Upper lobe of left lung (tissue), 6 donors: ENCODE results near the gene TMEM117. TPM values are rescaled to one million over a fixed set of nuclear protein-coding genes. Genes with fewer than 3 reads are reported as not detected.

ENCODE experiments used
- ATAC-seq, 2 donors: fragments of 200-7000 bp; cut with Tn5 transposase; one replicate each; pipeline ENCODE4 v1.9.1; 2022; ENCODE audit warnings: mild to moderate bottlenecking in 2 of 2, moderate library complexity in 2 of 2; ENCODE audit not compliant: low FRiP score in 2 of 2
- DNase-seq, 2 donors: peaks; one replicate each; pipeline ENCODE4 v3.0.0-alpha.2; 2019 to 2020
- H3K27ac ChIP-seq, 4 donors: fragments of 200-600 bp; sonication (generic); one replicate each; pipeline ENCODE4 v1.5.1; 2016 to 2019
- H3K27me3 ChIP-seq, 4 donors: fragments of 200-600 bp; sonication (generic); one replicate each; pipeline ENCODE4 v1.5.1; 2017 to 2019
- H3K36me3 ChIP-seq, 4 donors: fragments of 200-600 bp; sonication (generic); one replicate each; pipeline ENCODE4 v1.5.1; 2016 to 2019
- H3K4me1 ChIP-seq, 4 donors: fragments of 200-600 bp; sonication (generic); one replicate each; pipeline ENCODE4 v1.5.1; 2018 to 2019
- H3K4me3 ChIP-seq, 4 donors: fragments of 200-600 bp; sonication (generic); one replicate each; pipeline ENCODE4 v1.5.1; 2017 to 2019; ENCODE audit warnings: mild to moderate bottlenecking in 2 of 4, moderate library complexity in 1 of 4
- H3K9me3 ChIP-seq, 4 donors: fragments of 200-600 bp; sonication (generic); one replicate each; pipeline ENCODE4 v1.5.1; 2018 to 2019
- CTCF ChIP-seq, 6 experiments: fragments of 450-650 bp in 4 of 6; fragments of 200-600 bp in 2 of 6; sonication (generic) in 2 of 6; IDR thresholded peaks; one replicate each; pipeline ENCODE4 v1.5.1; 2016 to 2019; ENCODE audit warnings: antibody characterized with exemption in 6 of 6
- EP300 ChIP-seq, 4 donors: sonication (generic); formaldehyde crosslinking; IDR thresholded peaks; one replicate each; pipeline ENCODE4 v1.5.1; 2017; ENCODE audit warnings: antibody characterized with exemption in 4 of 4, control low read depth in 2 of 4
- POLR2A ChIP-seq, 4 donors: fragments of 450-650 bp; IDR thresholded peaks; one replicate each; pipeline ENCODE4 v1.5.1; 2016 to 2017; ENCODE audit warnings: antibody characterized with exemption in 4 of 4, mild to moderate bottlenecking in 2 of 4
- POLR2AphosphoS5 ChIP-seq, 2 donors: sonication (generic); formaldehyde crosslinking; IDR thresholded peaks; one replicate each; pipeline ENCODE4 v1.5.1; 2017; ENCODE audit warnings: antibody characterized with exemption in 2 of 2
- WGBS, 2 donors: methylation state at CpG; one replicate each; pipeline ENCODE4 v1.1.5; 2017 to 2018; 5-methylcytosine and 5-hydroxymethylcytosine counted together
- total RNA-seq, 6 donors: library from RNA; depleted of rRNA in 4 of 6; stranded (reverse); fragments of >200 nt in 4 of 6; gene quantifications; one replicate each; pipeline versions ENCODE4 v1.1.0 to v1.2.1, GENCODE V29; 2016 to 2021
- donor health status: DM: no; HTN: no; CAD: no; lungs with moderate emphysema.
- donor health status: DM: no; HTN: yes; CAD: no; lungs with severe emphysema.

TMEM117 gene
- total RNA-seq, 6 donors from 2014 or later: 2.6 to 8.4 (median 4.2) TPM

- Histone ChIP-seq H3K4me1 (no peaks in the 10 kb centered on the region), H3K36me3 (no peaks in the 10 kb centered on the region), H3K4me3 (no peak overlapping the region), H3K27me3 (no peaks in the 10 kb centered on the region), H3K9me3 (no peaks in the 10 kb centered on the region), H3K27ac (no peak overlapping the region)
- TF ChIP-seq EP300 (IDR thresholded peaks at IDR 0.05) (no peak), POLR2AphosphoS5 (IDR thresholded peaks at IDR 0.05) (no peak), CTCF (IDR thresholded peaks at IDR 0.05) (no peak), POLR2A (IDR thresholded peaks at IDR 0.05) (no peak)
- 81 to 85% methylated on average over 3 of the region's 3 CpGs for WGBS, 2 donors
- no peak for ATAC-seq
- DNase-seq: no peak
Observed at GRCh38 chr12:43898474-43898873, 62.6 kb downstream of the TMEM117 start.

GRCh38 chr12:43899574-43899973 is 63.7 kb downstream of the TMEM117 start:
- ATAC-seq (no peak), DNase-seq (no peak)
- Histone ChIP-seq H3K27me3 (no peaks in the 10 kb centered on the region), H3K9me3 (no peaks in the 10 kb centered on the region), H3K36me3 (no peaks in the 10 kb centered on the region), H3K4me3 (no peak overlapping the region), H3K27ac (no peak overlapping the region), H3K4me1 (no peaks in the 10 kb centered on the region)
- TF ChIP-seq POLR2A (IDR thresholded peaks at IDR 0.05) (no peak), POLR2AphosphoS5 (IDR thresholded peaks at IDR 0.05) (no peak), EP300 (IDR thresholded peaks at IDR 0.05) (no peak), CTCF (IDR thresholded peaks at IDR 0.05) (no peak)

GRCh38 chr12:43903686-43904085 is 67.8 kb downstream of the TMEM117 start:
- no peaks in the 10 kb centered on the region for H3K4me1 ChIP-seq
- no peaks in the 10 kb centered on the region for H3K36me3 ChIP-seq
- H3K4me3 ChIP-seq: no peak overlapping the region
- H3K27me3 ChIP-seq: no peaks in the 10 kb centered on the region
- TF ChIP-seq EP300 (IDR thresholded peaks at IDR 0.05): no peak
- no peak for TF ChIP-seq POLR2AphosphoS5 (IDR thresholded peaks at IDR 0.05)
- TF ChIP-seq CTCF (IDR thresholded peaks at IDR 0.05): no peak
- no peak for TF ChIP-seq POLR2A (IDR thresholded peaks at IDR 0.05)
- no peak overlapping the region for H3K27ac ChIP-seq
- ATAC-seq (no peak), DNase-seq (no peak)
- no peaks in the 10 kb centered on the region for H3K9me3 ChIP-seq

GRCh38 chr12:43912859-43913258 is 77.0 kb downstream of the TMEM117 start:
- H3K27ac ChIP-seq: no peak overlapping the region
- DNase-seq: no peak
- ATAC-seq: no peak
- no peaks in the 10 kb centered on the region for H3K9me3 ChIP-seq
- no peak for TF ChIP-seq POLR2A (IDR thresholded peaks at IDR 0.05)
- no peak overlapping the region for H3K4me3 ChIP-seq
- H3K36me3 ChIP-seq: no peaks in the 10 kb centered on the region
- WGBS, 2 donors: 0 to 44% methylated on average over 1 of the region's 1 CpG
- H3K4me1 ChIP-seq: no peaks in the 10 kb centered on the region
- no peaks in the 10 kb centered on the region for H3K27me3 ChIP-seq

- ATAC-seq (no peak), DNase-seq (no peak)
- Histone ChIP-seq H3K36me3 (no peaks in the 10 kb centered on the region), H3K4me1 (no peaks in the 10 kb centered on the region), H3K4me3 (no peak overlapping the region), H3K9me3 (no peaks in the 10 kb centered on the region), H3K27ac (no peak overlapping the region), H3K27me3 (no peaks in the 10 kb centered on the region)
- 74 to 77% methylated on average over 4 of the region's 4 CpGs for WGBS, 2 donors
- TF ChIP-seq CTCF (IDR thresholded peaks at IDR 0.05) (no peak), POLR2A (IDR thresholded peaks at IDR 0.05) (no peak), POLR2AphosphoS5 (IDR thresholded peaks at IDR 0.05) (no peak), EP300 (IDR thresholded peaks at IDR 0.05) (no peak)
Observed at GRCh38 chr12:43914391-43914790, 78.5 kb downstream of the TMEM117 start.
